ENCODE data around the gene CABP2. TPM values are rescaled to one million over a fixed set of nuclear protein-coding genes. Genes with fewer than 3 reads are reported as not detected.

The CABP2 gene
- total and polyA plus RNA-seq, 4 donors: not detected

- TF ChIP-seq REST (IDR thresholded peaks at IDR 0.05): no peak
- TF ChIP-seq GABPA (IDR thresholded peaks at IDR 0.05 in 1 of 2, conservative IDR thresholded peaks at IDR 0.05 in 1 of 2): no peak
- no peak for TF ChIP-seq EGR1 (IDR thresholded peaks at IDR 0.05; ENCODE audit: low read depth in 2 of 2)
- TF ChIP-seq CTCF (IDR thresholded peaks at IDR 0.05; ENCODE audit: low read depth, low read length, missing input control): no peak
- no peak for TF ChIP-seq YY1 (IDR thresholded peaks at IDR 0.05)
- TF ChIP-seq TAF1 (conservative IDR thresholded peaks at IDR 0.05): no peak
- TF ChIP-seq NR2F2 (IDR thresholded peaks at IDR 0.05): no peak
- TF ChIP-seq HNF4A (conservative IDR thresholded peaks at IDR 0.05): no peak
- TF ChIP-seq ZBTB33 (IDR thresholded peaks at IDR 0.05): no peak
- TF ChIP-seq RXRA (IDR thresholded peaks at IDR 0.05): no peak
- TF ChIP-seq FOXA1 (IDR thresholded peaks at IDR 0.05): no peak
- no peak for TF ChIP-seq SP1 (IDR thresholded peaks at IDR 0.05)
- no peak for TF ChIP-seq JUND (IDR thresholded peaks at IDR 0.05)
- no peak for TF ChIP-seq RAD21 (IDR thresholded peaks at IDR 0.05)
- TF ChIP-seq HNF4G (IDR thresholded peaks at IDR 0.05): no peak
- TF ChIP-seq ATF3 (IDR thresholded peaks at IDR 0.05): no peak
- TF ChIP-seq FOXA2 (IDR thresholded peaks at IDR 0.05): no peak
- DNase-seq (ENCODE audit: low spot score): no peak
- H3K4me1 ChIP-seq (ENCODE audit: control insufficient read depth in 4 of 4, insufficient read depth in 4 of 4, low read length in 3 of 4): peaks cover 0 to 5% (median 3%) of the 10 kb centered on the region in 4 donors
- no peak overlapping the region for H3K4me3 ChIP-seq (ENCODE audit: low read depth in 1 of 3, low read length in 3 of 3)
- peaks cover 4 to 50% (median 18%) of the 10 kb centered on the region in 4 donors for H3K36me3 ChIP-seq (ENCODE audit: control insufficient read depth in 4 of 4, insufficient read depth in 3 of 4, low read depth in 1 of 4, low read length in 3 of 4)
- H3K9me3 ChIP-seq (ENCODE audit: control insufficient read depth in 4 of 4, low read length in 3 of 4): no peaks in the 10 kb centered on the region
- H3K27me3 ChIP-seq (ENCODE audit: control insufficient read depth in 4 of 4, insufficient read depth in 4 of 4, low read length in 3 of 4): no peaks in the 10 kb centered on the region
- H3K27ac ChIP-seq (ENCODE audit: low read depth in 1 of 2, low read length in 2 of 2): no peak overlapping the region
- WGBS: 93% methylated on average over 15 of the region's 15 CpGs
- H3K9ac ChIP-seq (ENCODE audit: low read depth in 1 of 2, low read length in 2 of 2): no peak overlapping the region
Observed at GRCh38 chr11:67490727-67491065, 32.5 kb downstream of the CABP2 start.
